Brain microvascular endothelial cell (primary cell): ENCODE results near the gene FDXR.

Experiments used
- DNase-seq: peaks from one replicate; pipeline ENCODE4 v3.0.0-alpha.2; 2020
- H3K27ac ChIP-seq: fragments of 250-450 bp; sonication (Bioruptor Pico); 2 replicates; pipeline ENCODE4 v1.5.1; 2020; ENCODE audit warnings: mild to moderate bottlenecking, moderate library complexity
- H3K27me3 ChIP-seq: fragments of 250-450 bp; sonication (Bioruptor Pico); replicated peaks from 2 replicates; pipeline ENCODE4 v1.5.1; 2020; ENCODE audit warnings: mild to moderate bottlenecking
- H3K36me3 ChIP-seq: fragments of 250-450 bp; sonication (Bioruptor Pico); replicated peaks from 2 replicates; pipeline ENCODE4 v1.5.1; 2020; ENCODE audit warnings: mild to moderate bottlenecking
- H3K4me3 ChIP-seq: 2 replicates; pipeline ENCODE4 v1.5.1; 2011; ENCODE audit warnings: low read depth, mild to moderate bottlenecking, control low read depth, low read length, moderate library complexity
- CTCF ChIP-seq: IDR thresholded peaks from 2 replicates; pipeline ENCODE4 v1.5.1; 2011; ENCODE audit warnings: low read depth, mild to moderate bottlenecking, moderate library complexity, low read length, control low read depth, inconsistent platforms; ENCODE audit errors: missing control alignments
- in situ Hi-C: cut with HindIII; loops from 2 replicates; pipeline ENCODE4 v1.10.0; 2017; ENCODE audit warnings: low sequenced_read_pairs, low pct_ligation_motif_present

FDXR gene

GRCh38 chr17:74860229-74860871, 12.4 kb downstream of the FDXR start:
- no peak for DNase-seq
- no peak overlapping the region for H3K4me3 ChIP-seq
- TF ChIP-seq CTCF = no peak
- in situ Hi-C loops = no loop called here
- no peaks in the 10 kb centered on the region for H3K36me3 ChIP-seq
- peaks cover 40% of the 10 kb centered on the region for H3K27me3 ChIP-seq
- no peak overlapping the region for H3K27ac ChIP-seq

- H3K4me3 ChIP-seq = no peak within 1 kb of the TSS
- H3K27ac ChIP-seq = no peak within 1 kb of the TSS
- peak; percentile 1 for TF ChIP-seq CTCF
- no peaks in the 10 kb centered on the region for H3K36me3 ChIP-seq
- peaks cover 40% of the 10 kb centered on the region for H3K27me3 ChIP-seq
- in situ Hi-C loops = no loop called here
- DNase-seq = no peak
Measured at GRCh38 chr17:74859459-74860228, 13.2 kb downstream of the FDXR start, which contains the start of gene GRIN2C. Gene GRIN2C (minus strand): TSS chr17:74859885. CDS start chr17:74855092, 4,793 bp downstream.

GRCh38 chr17:74858672-74859458, 13.9 kb downstream of the FDXR start:
- no peak for TF ChIP-seq CTCF
- no peak for DNase-seq
- no peak overlapping the region for H3K4me3 ChIP-seq
- no peaks in the 10 kb centered on the region for H3K36me3 ChIP-seq
- H3K27me3 ChIP-seq = peaks cover 46% of the 10 kb centered on the region
- H3K27ac ChIP-seq = no peak overlapping the region
- in situ Hi-C loops = no loop called here

GRCh38 chr17:74857191-74857590, 15.6 kb downstream of the FDXR start:
- Histone ChIP-seq H3K4me3 (no peak overlapping the region), H3K36me3 (no peaks in the 10 kb centered on the region), H3K27ac (no peak overlapping the region), H3K27me3 (peaks cover 60% of the 10 kb centered on the region)
- no peak for TF ChIP-seq CTCF
- in situ Hi-C loops = no loop called here
- no peak for DNase-seq

GRCh38 chr17:74856112-74856511, 16.7 kb downstream of the FDXR start:
- H3K36me3 ChIP-seq = no peaks in the 10 kb centered on the region
- DNase-seq = no peak
- H3K27me3 ChIP-seq = peaks cover 63% of the 10 kb centered on the region
- H3K27ac ChIP-seq = no peak overlapping the region
- in situ Hi-C loops = no loop called here
- TF ChIP-seq CTCF = no peak
- no peak overlapping the region for H3K4me3 ChIP-seq
